ENCODE measurements around the gene PDS5B. TPM values are rescaled to one million over a fixed set of nuclear protein-coding genes. Genes with fewer than 3 reads are reported as not detected.

The PDS5B gene
- total and polyA plus RNA-seq, 2 experiments from 2014 or later = 13.4 to 14.2 TPM

DNA sequence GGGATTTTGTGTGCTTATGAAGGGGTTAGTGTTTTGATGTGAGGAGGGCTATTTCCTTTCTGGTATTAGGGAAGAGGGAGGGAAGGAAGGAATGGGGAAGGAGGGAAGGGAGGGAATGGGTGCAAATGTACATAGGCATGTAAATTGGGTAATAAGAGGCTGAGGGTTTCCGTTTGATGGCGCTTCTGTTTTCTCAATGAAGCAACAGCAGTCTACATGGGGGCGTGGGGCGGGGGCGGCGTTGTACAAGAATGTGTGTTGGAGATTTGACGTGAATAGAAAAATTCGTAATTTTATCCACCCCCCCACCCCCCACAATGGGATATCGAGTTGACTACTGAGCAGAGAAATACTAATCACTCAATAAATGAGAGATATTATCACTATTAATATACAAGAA is 52.5 kb downstream of the PDS5B start:
- H3K27ac ChIP-seq = no peak overlapping the region
- in situ Hi-C loops (cut with MboI) = no loop called here

DNA sequence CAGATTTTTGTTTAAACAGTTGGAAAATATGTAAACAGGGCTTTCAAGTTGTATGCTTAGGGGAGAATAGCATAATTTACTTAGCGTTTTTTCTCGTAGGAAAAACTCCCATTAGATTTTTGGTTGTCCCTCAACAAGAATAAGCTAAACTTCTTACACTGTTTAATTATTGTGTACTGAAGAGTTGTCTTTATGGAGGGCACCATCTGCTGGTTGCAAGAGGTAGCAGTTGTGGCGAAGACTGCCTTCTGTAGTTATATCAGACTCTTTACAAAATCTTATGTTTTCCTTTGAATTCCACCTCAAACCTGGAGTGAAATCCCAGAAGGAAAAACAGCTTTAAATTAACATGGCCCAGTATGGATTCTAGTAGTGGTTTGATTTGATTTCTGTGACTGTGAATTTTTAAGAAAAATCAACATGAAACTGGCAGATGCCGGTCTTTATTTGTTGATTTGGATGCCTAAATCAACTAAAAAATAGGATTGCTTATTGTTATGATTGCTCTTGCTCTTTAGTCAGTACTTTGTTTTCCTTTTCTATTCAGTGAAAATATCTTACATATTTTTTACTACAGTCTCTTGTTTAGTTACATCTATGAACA is 53.4 kb downstream of the PDS5B start:
- Histone ChIP-seq H4K20me1 (ENCODE audit: insufficient read depth) (0 out of 2 replicates have a peak, but pooled peaks cover 5% of the 10 kb centered on the region), H3K4me2 (ENCODE audit: unreplicated experiment) (no peak overlapping the region), H3K4me3 (no peak overlapping the region), H3K79me2 (ENCODE audit: insufficient read depth) (peaks cover 99% of the 10 kb centered on the region), H3F3A (ENCODE audit: insufficient read depth) (no peaks in the 10 kb centered on the region), H3K4me1 (ENCODE audit: insufficient read depth) (no peaks in the 10 kb centered on the region), H3K36me3 (ENCODE audit: low read depth) (no peaks in the 10 kb centered on the region), H3K27me3 (replicated peaks; ENCODE audit: insufficient read depth) (no peaks in the 10 kb centered on the region), H3K9me2 (ENCODE audit: insufficient read depth) (no peaks in the 10 kb centered on the region), H3K9ac (no peak overlapping the region), H2AFZ (no peak overlapping the region), H3K27ac (no peak overlapping the region), H3K9me3 (ENCODE audit: low read depth) (no peaks in the 10 kb centered on the region)
- in situ Hi-C loops (cut with MboI) = no loop called here
- WGBS, 2 experiments (ENCODE audit: low coverage in 1 of 2, low lambda C conversion rate in 2 of 2, missing lambda C conversion rate in 2 of 2) = 44 to 45% methylated on average over 4 of the region's 4 CpGs
- TF ChIP-seq EZH2phosphoT487 (IDR thresholded peaks at IDR 0.05; ENCODE audit: insufficient read depth, low read depth) = no peak
- TF ChIP-seq EZH2 (IDR thresholded peaks at IDR 0.05; ENCODE audit: insufficient read depth, poor library complexity, severe bottlenecking) = no peak
- peak; percentile 80 for DNase-seq

More for the DNA sequence above, 52.5 kb downstream of the PDS5B start:
- 91 to 92% methylated on average over 9 of the region's 9 CpGs for WGBS, 2 experiments (ENCODE audit: low coverage in 1 of 2, low lambda C conversion rate in 2 of 2, missing lambda C conversion rate in 2 of 2)
- TF ChIP-seq EZH2 (IDR thresholded peaks at IDR 0.05; ENCODE audit: insufficient read depth, poor library complexity, severe bottlenecking) = no peak
- Histone ChIP-seq H3K79me2 (ENCODE audit: insufficient read depth) (peaks cover 99% of the 10 kb centered on the region), H3K9me2 (ENCODE audit: insufficient read depth) (no peaks in the 10 kb centered on the region), H3K27me3 (replicated peaks; ENCODE audit: insufficient read depth) (no peaks in the 10 kb centered on the region), H3K4me1 (ENCODE audit: insufficient read depth) (no peaks in the 10 kb centered on the region), H3F3A (ENCODE audit: insufficient read depth) (0 out of 2 replicates have a peak, but pooled peaks cover 3% of the 10 kb centered on the region), H2AFZ (no peak overlapping the region), H3K9ac (no peak overlapping the region), H3K4me2 (ENCODE audit: unreplicated experiment) (no peak overlapping the region), H3K36me3 (ENCODE audit: low read depth) (no peaks in the 10 kb centered on the region), H4K20me1 (ENCODE audit: insufficient read depth) (0 out of 2 replicates have a peak, but pooled peaks cover 5% of the 10 kb centered on the region), H3K4me3 (no peak overlapping the region), H3K9me3 (ENCODE audit: low read depth) (no peaks in the 10 kb centered on the region)
- DNase-seq = no peak

DNA sequence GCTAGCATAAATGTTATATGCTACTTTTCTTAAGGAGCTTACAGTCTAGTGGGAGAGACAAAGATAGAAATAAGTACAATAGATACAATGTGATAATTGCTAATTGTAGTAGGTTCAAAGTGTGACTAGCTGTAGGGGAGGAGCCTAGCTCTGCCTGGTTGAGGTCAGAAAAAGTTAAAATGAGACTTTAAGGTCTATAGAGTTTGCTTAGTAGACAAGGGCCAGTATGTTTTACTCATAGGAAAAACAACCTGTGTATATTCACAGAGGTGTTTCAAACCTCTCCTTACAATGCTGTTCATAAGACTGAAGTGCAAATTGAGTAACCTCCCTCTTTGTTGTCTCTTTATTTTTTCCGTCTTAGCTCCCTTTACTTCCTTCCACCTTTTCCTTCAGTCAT is 56.1 kb downstream of the PDS5B start:
- H3K4me3 ChIP-seq = no peak overlapping the region
- in situ Hi-C loops (cut with MboI) = no loop called here
- no peak for DNase-seq
- no peaks in the 10 kb centered on the region for H3K9me3 ChIP-seq (ENCODE audit: low read depth)
- H3K9me2 ChIP-seq (ENCODE audit: insufficient read depth) = no peaks in the 10 kb centered on the region
- no peaks in the 10 kb centered on the region for H3K36me3 ChIP-seq (ENCODE audit: low read depth)
- no peak overlapping the region for H3K27ac ChIP-seq
- TF ChIP-seq EZH2phosphoT487 (IDR thresholded peaks at IDR 0.05; ENCODE audit: insufficient read depth, low read depth) (no peak), EZH2 (IDR thresholded peaks at IDR 0.05; ENCODE audit: insufficient read depth, poor library complexity, severe bottlenecking) (no peak)
- H3F3A ChIP-seq (ENCODE audit: insufficient read depth) = no peaks in the 10 kb centered on the region
- no peaks in the 10 kb centered on the region for H4K20me1 ChIP-seq (ENCODE audit: insufficient read depth)
- H3K9ac ChIP-seq = no peak overlapping the region
- no peaks in the 10 kb centered on the region for H3K27me3 ChIP-seq (replicated peaks; ENCODE audit: insufficient read depth)
- no peak overlapping the region for H2AFZ ChIP-seq
- no peaks in the 10 kb centered on the region for H3K4me1 ChIP-seq (ENCODE audit: insufficient read depth)
- WGBS, 2 experiments (ENCODE audit: low coverage in 1 of 2, low lambda C conversion rate in 2 of 2, missing lambda C conversion rate in 2 of 2) = 93 to 100% methylated on average over 1 of the region's 1 CpG
- H3K4me2 ChIP-seq (ENCODE audit: unreplicated experiment) = no peak overlapping the region
- H3K79me2 ChIP-seq (ENCODE audit: insufficient read depth) = peaks cover 100% of the 10 kb centered on the region

DNA sequence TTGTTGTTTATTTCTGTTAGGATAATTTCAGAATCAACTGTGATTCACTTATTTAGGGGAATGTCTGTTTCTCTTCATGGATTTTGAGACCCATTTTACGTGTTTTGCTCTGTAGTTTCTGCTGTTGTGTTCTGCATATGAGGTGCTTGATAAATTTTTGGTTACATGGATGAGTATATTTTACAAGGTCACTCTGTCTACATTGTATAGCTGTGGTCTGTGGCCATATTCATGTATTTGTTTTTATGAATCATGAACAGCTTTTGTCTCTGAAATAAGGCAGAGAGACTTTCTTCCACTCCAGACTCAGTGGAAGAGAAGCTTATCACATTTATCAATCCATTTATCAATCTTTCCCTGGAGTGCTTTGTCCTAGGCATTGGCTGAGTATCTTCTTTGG is 56.6 kb downstream of the PDS5B start:
- TF ChIP-seq EZH2phosphoT487 (IDR thresholded peaks at IDR 0.05; ENCODE audit: insufficient read depth, low read depth) = no peak
- no peak for TF ChIP-seq EZH2 (IDR thresholded peaks at IDR 0.05; ENCODE audit: insufficient read depth, poor library complexity, severe bottlenecking)
- in situ Hi-C loops (cut with MboI) = no loop called here
- no peak overlapping the region for H3K4me2 ChIP-seq (ENCODE audit: unreplicated experiment)

More for the DNA sequence above, 56.6 kb downstream of the PDS5B start:
- Histone ChIP-seq H3K9ac (no peak overlapping the region), H3K4me1 (ENCODE audit: insufficient read depth) (no peaks in the 10 kb centered on the region), H2AFZ (no peak overlapping the region), H3F3A (ENCODE audit: insufficient read depth) (no peaks in the 10 kb centered on the region), H3K27me3 (replicated peaks; ENCODE audit: insufficient read depth) (no peaks in the 10 kb centered on the region), H3K27ac (no peak overlapping the region), H3K9me2 (ENCODE audit: insufficient read depth) (no peaks in the 10 kb centered on the region), H3K9me3 (ENCODE audit: low read depth) (no peaks in the 10 kb centered on the region), H3K4me3 (no peak overlapping the region), H3K36me3 (ENCODE audit: low read depth) (no peaks in the 10 kb centered on the region), H3K79me2 (ENCODE audit: insufficient read depth) (peaks cover 100% of the 10 kb centered on the region), H4K20me1 (ENCODE audit: insufficient read depth) (no peaks in the 10 kb centered on the region)
- 100% methylated on average over 1 of the region's 1 CpG for WGBS, 2 experiments (ENCODE audit: low coverage in 1 of 2, low lambda C conversion rate in 2 of 2, missing lambda C conversion rate in 2 of 2)
- no peak for DNase-seq
